Right kidney (tissue), 1 donor: ENCODE measurements around the gene DGCR8.

ENCODE experiments used
- DNase-seq: peaks from one replicate; pipeline ENCODE4 v3.0.0-alpha.2; 2016

The DGCR8 gene

DNA sequence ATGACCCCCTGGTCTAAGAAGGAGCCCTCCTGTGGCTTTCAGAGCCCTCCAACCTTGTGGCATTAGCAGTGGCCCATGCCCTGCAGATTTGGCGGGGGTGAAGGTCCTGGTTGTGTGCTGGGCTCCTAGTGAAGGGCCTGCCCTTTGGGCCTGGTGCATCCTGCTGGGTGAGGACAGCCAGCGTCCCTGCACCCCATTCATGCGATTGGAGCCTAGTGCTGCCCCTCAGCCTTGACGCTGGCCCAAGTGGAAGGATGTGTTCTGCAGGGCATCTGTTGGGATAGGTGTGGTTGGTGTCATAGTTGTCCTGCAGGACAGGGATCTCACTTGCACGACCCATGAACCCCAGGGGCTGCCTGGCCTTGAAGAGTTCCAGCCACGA lies 28.1 kb upstream of the DGCR8 start:
- no peak for DNase-seq

DNA sequence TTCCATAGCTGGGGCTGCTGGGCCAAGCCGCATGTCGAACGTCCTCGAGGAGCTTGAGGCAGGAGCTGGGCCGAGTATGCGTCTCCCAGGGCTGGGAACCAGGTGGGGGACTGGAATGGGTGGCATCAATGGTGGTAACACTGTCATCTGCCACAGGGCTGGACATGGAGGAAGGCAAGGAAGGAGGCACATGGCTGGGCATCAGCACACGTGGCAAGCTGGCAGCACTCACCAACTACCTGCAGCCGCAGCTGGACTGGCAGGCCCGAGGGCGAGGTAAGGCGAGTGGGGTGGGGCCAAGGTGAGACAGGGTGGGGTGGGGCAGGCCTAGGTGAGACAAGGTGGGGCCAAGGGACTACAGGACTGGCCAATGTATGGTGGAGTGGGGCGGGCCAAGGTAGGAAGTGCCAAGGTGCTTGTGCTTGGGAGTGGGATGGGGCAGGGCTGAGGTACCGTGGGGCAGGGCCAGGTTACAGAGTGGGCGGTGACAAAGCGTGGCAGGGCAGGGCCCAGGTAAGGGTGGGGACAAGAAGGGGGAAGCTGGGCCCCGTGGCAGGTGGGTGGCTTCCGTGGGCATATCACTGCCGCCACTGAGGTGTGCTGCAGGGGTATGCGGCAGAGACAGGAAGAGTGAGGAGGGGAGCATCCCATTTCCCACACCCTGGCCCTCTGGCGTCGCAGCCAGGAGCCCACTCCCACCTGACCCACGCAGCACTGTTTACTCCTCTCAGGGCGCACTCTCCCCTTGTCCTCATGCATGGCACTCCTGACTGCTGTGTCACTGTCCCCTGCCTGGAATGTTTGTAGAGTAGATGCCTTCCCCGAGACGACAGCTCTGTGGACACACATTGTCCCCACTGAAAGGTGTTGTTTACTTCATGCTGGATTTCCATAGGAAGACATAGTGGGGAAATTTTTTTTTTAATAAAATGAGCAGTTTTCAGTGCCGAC lies 27.5 kb upstream of the DGCR8 start:
- no peak for DNase-seq

DNA sequence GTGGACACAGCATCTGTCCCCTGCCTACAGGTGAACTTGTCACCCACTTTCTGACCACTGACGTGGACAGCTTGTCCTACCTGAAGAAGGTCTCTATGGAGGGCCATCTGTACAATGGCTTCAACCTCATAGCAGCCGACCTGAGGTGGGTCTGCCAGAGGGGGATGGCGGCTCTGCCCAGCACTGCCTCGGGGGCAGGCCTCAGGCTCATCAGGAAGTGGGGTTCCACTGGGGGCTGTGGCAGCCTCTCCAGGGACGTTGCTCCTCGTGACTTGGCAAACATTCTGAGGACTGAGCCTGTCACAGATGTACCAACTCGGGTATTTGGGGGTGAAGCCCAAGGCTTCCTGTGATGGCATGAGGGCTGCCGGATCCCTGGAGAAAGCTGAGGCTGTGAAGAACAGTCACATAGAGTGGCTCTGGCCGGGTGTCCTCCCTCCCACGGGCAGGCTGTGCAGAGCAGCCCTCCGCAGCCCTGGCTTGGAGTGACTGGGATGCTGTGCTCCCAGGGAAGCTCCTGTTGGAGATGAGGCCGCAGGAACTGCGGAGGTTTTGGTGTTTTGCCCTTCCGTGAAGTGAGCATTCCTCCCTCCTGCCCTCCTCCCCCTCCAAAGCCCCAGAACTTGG lies 26.5 kb upstream of the DGCR8 start:
- DNase-seq: no peak

- DNase-seq: no peak
Observed at GRCh38 chr22:20054034-20054427, 26.0 kb upstream of the DGCR8 start.

DNA sequence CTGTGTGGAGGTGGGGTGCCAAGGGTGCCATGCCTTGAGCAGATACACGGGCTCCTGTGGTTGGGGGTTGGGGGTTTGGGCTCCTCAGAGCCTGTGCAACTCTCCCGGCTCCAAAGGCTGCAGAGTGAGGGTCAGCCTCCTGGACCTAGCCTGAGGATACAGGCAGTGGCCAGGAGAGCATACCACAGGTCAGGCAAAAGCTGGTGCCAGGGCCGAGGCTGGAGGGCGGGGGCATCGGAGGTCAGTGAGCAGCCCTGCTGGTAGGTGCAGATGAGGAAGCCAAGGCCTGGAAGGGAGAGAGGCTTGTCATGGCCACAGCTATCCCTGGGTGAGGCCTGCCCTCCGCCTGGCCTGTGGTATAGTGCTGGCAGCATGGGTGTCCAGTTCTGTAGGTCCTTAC lies 25.6 kb upstream of the DGCR8 start:
- no peak for DNase-seq

- DNase-seq: no peak
Observed at GRCh38 chr22:20055144-20055543, 24.9 kb upstream of the DGCR8 start.

- DNase-seq: no peak
Observed at GRCh38 chr22:20055654-20056053, 24.4 kb upstream of the DGCR8 start.

DNA sequence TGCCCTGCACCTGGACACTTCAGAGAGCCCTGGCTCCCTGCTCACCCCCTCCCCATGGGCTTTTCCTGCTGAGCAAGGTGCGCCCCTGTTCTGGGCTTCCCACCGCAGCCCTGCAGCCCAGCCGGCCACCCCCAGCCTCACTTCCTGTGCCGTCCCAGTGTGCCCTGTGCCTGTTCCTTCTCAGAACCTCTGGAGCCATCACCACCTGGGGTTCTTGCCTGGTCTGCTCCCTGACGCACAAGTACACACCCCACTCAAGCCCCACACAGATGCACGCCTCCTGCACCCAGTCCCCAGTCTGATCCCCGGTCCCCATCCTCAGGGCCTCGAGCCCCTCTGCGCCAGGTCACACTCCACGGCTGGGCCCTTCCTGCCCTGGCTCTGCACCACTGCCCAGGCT lies 23.9 kb upstream of the DGCR8 start:
- no peak for DNase-seq

DNA sequence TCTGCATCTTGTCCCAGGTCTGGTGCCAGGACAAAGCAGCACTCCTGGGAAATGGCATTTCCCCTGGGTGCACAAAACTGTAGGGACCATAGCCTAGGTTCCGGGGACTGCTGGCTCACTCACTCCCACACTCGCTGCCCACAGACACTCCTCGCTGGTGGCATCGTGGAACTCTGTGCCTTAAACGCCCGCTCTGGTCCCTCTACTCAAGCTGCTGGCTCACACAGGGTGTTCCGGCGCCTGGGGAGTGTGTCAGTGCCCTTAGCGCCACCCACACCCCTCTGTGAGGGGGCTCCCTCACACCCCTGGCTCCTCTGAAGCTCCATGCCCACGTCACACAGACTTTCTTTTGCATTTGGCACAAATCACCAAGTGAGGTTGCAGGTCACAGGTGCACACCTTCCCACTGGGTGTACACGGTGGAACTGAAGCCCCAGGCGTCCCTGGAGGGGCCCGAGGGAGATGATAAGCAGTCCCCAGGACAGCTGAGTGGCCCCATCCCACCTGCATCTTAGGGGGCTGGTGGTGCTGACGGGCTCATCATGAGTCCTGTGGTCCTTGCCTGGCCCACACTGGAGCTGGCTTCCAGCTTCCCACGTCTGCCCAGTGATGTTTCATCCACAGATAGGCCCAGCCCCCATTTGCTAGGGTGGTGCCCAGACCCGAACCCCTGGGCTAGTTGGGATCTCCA lies 23.2 kb upstream of the DGCR8 start:
- DNase-seq: no peak

- no peak for DNase-seq
Observed at GRCh38 chr22:20057596-20058268, 22.3 kb upstream of the DGCR8 start.

- no peak for DNase-seq
Observed at GRCh38 chr22:20058989-20059770, 20.9 kb upstream of the DGCR8 start.

GRCh38 chr22:20060700-20061480 lies 19.2 kb upstream of the DGCR8 start:
- no peak for DNase-seq

DNA sequence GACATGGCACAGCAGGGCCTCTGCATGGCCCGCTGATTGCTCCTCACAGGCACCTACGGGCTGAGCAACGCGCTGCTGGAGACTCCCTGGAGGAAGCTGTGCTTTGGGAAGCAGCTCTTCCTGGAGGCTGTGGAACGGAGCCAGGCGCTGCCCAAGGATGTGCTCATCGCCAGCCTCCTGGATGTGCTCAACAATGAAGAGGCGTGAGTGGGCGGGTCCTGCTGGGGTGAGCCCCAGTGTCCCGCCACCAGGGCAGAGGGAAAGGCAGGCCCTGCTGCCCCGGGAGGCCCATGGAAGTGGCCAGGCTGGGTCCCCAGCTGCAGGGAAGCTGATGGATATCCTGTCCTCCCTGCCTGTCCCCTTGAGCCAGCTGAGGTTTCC lies 18.6 kb upstream of the DGCR8 start:
- no peak for DNase-seq

DNA sequence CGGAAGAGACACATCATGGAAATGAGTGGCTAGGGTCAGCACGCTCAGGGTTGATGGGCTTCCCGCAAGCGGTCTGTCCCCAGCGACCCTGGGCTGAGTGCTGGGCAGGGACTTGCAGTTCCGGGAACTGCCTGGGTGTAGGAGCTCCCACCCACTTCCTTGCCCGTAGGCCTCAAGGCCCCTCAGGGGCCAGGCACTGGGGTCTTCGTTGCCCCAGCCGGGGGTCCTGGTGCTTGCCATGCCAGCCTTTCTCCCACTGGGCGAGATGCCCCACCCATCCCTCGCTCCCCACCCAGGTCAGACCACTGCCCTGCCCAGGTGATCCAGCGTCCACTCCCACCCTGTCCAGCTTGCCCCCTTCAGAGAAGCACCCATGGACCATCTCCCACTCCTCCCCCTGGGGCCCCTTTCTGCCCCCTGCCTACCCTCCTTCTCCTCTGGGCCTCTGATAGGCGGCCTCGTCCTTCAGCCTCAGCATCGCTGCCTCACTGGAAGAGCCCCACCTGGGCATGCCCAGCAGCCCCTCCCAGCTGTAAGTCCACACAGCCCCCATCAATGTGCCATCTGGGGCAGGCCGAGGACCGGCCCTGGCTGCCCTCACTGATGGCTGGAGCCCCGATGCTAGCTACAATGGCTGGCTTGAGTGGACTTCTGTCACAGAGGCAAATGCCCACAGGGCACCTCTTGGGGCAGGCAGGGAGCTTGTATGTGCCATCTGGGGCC lies 17.8 kb upstream of the DGCR8 start:
- DNase-seq: no peak

DNA sequence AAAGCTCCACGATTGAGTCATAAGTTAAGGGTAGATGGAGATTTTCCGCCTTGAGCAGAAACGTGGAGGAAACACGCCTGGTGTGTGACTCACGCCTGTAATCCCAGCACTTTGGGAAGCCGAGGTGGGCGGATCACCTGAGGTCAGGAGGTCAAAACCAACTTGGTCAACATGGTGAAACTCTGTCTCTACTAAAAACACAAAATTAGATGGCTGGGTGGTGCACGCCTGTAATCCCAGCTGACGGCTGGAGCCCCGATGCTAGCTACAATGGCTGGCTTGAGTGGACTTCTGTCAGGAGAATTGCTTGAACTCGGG lies 17.3 kb upstream of the DGCR8 start:
- no peak for DNase-seq

- no peak for DNase-seq
Observed at GRCh38 chr22:20063271-20064139, 16.5 kb upstream of the DGCR8 start.

DNA sequence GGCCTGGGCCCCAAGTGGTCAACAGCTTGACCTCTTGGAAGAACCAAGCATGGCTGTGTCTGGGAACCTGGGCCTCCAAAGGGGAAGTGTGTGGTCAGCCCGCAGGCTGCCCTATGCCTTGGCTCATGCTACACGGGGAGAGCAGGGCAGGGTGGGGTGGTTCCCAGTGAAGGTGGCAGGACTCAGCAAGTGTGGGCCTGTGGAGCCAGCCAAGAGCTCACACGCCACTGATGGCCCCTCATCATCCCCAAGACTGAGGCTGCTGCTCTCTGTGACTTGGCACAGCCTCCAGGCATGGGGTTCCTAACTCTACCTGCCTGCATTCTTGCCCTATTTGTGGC lies 15.9 kb upstream of the DGCR8 start:
- DNase-seq: no peak

- no peak for DNase-seq
Observed at GRCh38 chr22:20064545-20065262, 15.3 kb upstream of the DGCR8 start.
